Natural killer cell (primary cell): ENCODE measurements around the gene DAPK2. TPM values are rescaled to one million over a fixed set of nuclear protein-coding genes. Genes with fewer than 3 reads are reported as not detected.

Source experiments
- ATAC-seq, 3 donors: fragments of 150-1000 bp in 2 of 3; fragments of 200-7000 bp in 1 of 3; cut with Tn5 transposase; 1 replicate in 1 of 3; 2 replicates in 2 of 3; pipeline ENCODE4 v1.10.0; 2021; ENCODE audit warnings: mild to moderate bottlenecking in 2 of 3, moderate library complexity in 2 of 3
- DNase-seq, 2 donors: peaks; one replicate each; pipeline versions ENCODE4 v3.0.0 to v3.0.0-alpha.2; 2013 to 2021; ENCODE audit warnings: mixed read lengths in 1 of 2
- H3K27ac ChIP-seq: one replicate; pipeline ENCODE4 v1.5.1; 2013; ENCODE audit warnings: mild to moderate bottlenecking, low read length
- H3K27me3 ChIP-seq: one replicate; pipeline ENCODE4 v1.6.1; 2013; ENCODE audit warnings: low read length; ENCODE audit not compliant: control insufficient read depth, insufficient read depth
- H3K36me3 ChIP-seq: one replicate; pipeline ENCODE4 v1.6.1; 2013; ENCODE audit warnings: low read length; ENCODE audit not compliant: control insufficient read depth, insufficient read depth
- H3K4me1 ChIP-seq: one replicate; pipeline ENCODE4 v1.6.1; 2013; ENCODE audit warnings: low read length; ENCODE audit not compliant: control insufficient read depth, insufficient read depth
- H3K4me3 ChIP-seq: one replicate; pipeline ENCODE4 v1.5.1; 2013; ENCODE audit warnings: low read length
- H3K9me3 ChIP-seq: one replicate; pipeline ENCODE4 v1.6.1; 2013; ENCODE audit warnings: low read length; ENCODE audit not compliant: control insufficient read depth, insufficient read depth
- H3K27ac Mint-ChIP-seq, 2 donors: one replicate each; pipeline ENCODE4 v1.8.0; 2022; ENCODE audit warnings: mild to moderate bottlenecking in 2 of 2, mixed read lengths in 2 of 2, moderate library complexity in 1 of 2
- H3K27me3 Mint-ChIP-seq, 2 donors: one replicate each; pipeline ENCODE4 v1.8.0; 2022; ENCODE audit warnings: low read depth in 2 of 2, mixed read lengths in 2 of 2
- H3K36me3 Mint-ChIP-seq: one replicate; pipeline ENCODE4 v1.8.0; 2022; ENCODE audit warnings: mixed read lengths
- H3K4me1 Mint-ChIP-seq, 2 donors: one replicate each; pipeline ENCODE4 v1.8.0; 2022; ENCODE audit warnings: mixed read lengths in 2 of 2
- H3K4me3 Mint-ChIP-seq: one replicate; pipeline ENCODE4 v1.8.0; 2022; ENCODE audit warnings: mild to moderate bottlenecking, moderate library complexity, mixed read lengths
- H3K9me3 Mint-ChIP-seq, 2 donors: one replicate each; pipeline ENCODE4 v1.8.0; 2022; ENCODE audit warnings: mixed read lengths in 2 of 2
- WGBS: methylation state at CpG from one replicate; pipeline ENCODE4 v1.1.7; 2013; ENCODE audit warnings: missing lambda C conversion rate; ENCODE audit not compliant: insufficient coverage; 5-methylcytosine and 5-hydroxymethylcytosine counted together
- intact Hi-C: fragments of 100-400 bp; cut with micrococcal nuclease; formaldehyde crosslinking; loops from one replicate; pipeline ENCODE4 v1.14.2; 2022
- total RNA-seq, 4 donors: library from RNA; stranded (reverse); fragments of 120-200 nt in 1 of 4; gene quantifications; one replicate each; pipeline versions ENCODE4 v1.2.3 to v1.2.4, GENCODE V29; 2013 to 2022
- TF ChIP-seq, protein P1 (sequence below): fragments of 200-600 bp; IDR thresholded peaks from one replicate; pipeline ENCODE4 v1.8.0; 2022; ENCODE audit warnings: antibody characterized with exemption

Gene DAPK2
- total RNA-seq, 3 donors from 2014 or later (not counting 1 experiment from before 2014, with no cell fraction given): 3.7 to 25.3 (median 6.0) TPM

GRCh38 chr15:64017082-64017588 lies 29.1 kb downstream of the DAPK2 start:
- intact Hi-C loops: no loop called here
- 93% methylated on average over 5 of the region's 5 CpGs for WGBS
- no peaks in the 10 kb centered on the region for H3K36me3 ChIP-seq
- no peak for DNase-seq
- H3K4me1 Mint-ChIP-seq: peaks cover 9 to 11% of the 10 kb centered on the region in 2 donors
- no peaks in the 10 kb centered on the region for H3K36me3 Mint-ChIP-seq
- no peaks in the 10 kb centered on the region for H3K9me3 ChIP-seq
- H3K4me3 Mint-ChIP-seq: no peak overlapping the region
- TF ChIP-seq, protein P1, sequence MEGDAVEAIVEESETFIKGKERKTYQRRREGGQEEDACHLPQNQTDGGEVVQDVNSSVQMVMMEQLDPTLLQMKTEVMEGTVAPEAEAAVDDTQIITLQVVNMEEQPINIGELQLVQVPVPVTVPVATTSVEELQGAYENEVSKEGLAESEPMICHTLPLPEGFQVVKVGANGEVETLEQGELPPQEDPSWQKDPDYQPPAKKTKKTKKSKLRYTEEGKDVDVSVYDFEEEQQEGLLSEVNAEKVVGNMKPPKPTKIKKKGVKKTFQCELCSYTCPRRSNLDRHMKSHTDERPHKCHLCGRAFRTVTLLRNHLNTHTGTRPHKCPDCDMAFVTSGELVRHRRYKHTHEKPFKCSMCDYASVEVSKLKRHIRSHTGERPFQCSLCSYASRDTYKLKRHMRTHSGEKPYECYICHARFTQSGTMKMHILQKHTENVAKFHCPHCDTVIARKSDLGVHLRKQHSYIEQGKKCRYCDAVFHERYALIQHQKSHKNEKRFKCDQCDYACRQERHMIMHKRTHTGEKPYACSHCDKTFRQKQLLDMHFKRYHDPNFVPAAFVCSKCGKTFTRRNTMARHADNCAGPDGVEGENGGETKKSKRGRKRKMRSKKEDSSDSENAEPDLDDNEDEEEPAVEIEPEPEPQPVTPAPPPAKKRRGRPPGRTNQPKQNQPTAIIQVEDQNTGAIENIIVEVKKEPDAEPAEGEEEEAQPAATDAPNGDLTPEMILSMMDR: no peak
- H3K27me3 Mint-ChIP-seq: no peaks in the 10 kb centered on the region
- no peaks in the 10 kb centered on the region for H3K9me3 Mint-ChIP-seq
- H3K4me3 ChIP-seq: no peak overlapping the region
- no peaks in the 10 kb centered on the region for H3K4me1 ChIP-seq
- no peak overlapping the region for H3K27ac Mint-ChIP-seq
- no peak overlapping the region for H3K27ac ChIP-seq
- H3K27me3 ChIP-seq: no peaks in the 10 kb centered on the region
- no peak for ATAC-seq

DNA sequence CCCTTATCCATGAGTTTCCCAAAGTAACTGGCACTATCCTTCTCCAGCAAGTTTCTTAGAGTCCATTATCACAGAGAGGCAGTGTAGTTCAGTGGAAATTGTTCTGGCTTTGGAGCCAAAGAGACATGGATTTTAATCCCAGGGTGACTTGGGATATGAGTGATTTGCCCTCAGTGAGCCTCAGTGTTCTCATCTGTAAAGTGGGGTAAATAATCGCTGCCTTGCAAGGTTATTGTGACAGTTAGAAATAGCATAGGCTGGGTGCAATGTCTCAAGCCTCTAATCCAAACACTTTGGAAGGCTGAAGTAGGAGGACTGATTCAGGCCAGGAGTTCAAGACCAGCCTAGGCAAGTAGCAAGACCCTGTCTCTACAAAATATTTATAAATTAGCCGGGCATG lies 30.0 kb downstream of the DAPK2 start:
- Mint-ChIP-seq H3K4me1 (peaks cover 9 to 17% of the 10 kb centered on the region in 2 donors), H3K4me3 (no peak overlapping the region), H3K27me3 (no peaks in the 10 kb centered on the region), H3K27ac (no peak overlapping the region), H3K9me3 (no peaks in the 10 kb centered on the region), H3K36me3 (no peaks in the 10 kb centered on the region)
- H3K27ac ChIP-seq: no peak overlapping the region
- no peaks in the 10 kb centered on the region for H3K36me3 ChIP-seq
- intact Hi-C loops: no loop called here
- no peak for ATAC-seq
- TF ChIP-seq, protein P1: no peak
- DNase-seq: no peak
- 98% methylated on average over 2 of the region's 2 CpGs for WGBS
- H3K4me1 ChIP-seq: peaks cover 2% of the 10 kb centered on the region
- H3K4me3 ChIP-seq: no peak overlapping the region
- no peaks in the 10 kb centered on the region for H3K9me3 ChIP-seq
- no peaks in the 10 kb centered on the region for H3K27me3 ChIP-seq

GRCh38 chr15:64014995-64015394 lies 31.3 kb downstream of the DAPK2 start:
- ATAC-seq (no peak), DNase-seq (no peak)
- Histone ChIP-seq H3K4me3 (no peak overlapping the region), H3K27ac (no peak overlapping the region), H3K36me3 (no peaks in the 10 kb centered on the region), H3K9me3 (no peaks in the 10 kb centered on the region), H3K4me1 (peaks cover 15% of the 10 kb centered on the region), H3K27me3 (no peaks in the 10 kb centered on the region)
- no peaks in the 10 kb centered on the region for H3K9me3 Mint-ChIP-seq
- TF ChIP-seq, protein P1: no peak
- no peaks in the 10 kb centered on the region for H3K36me3 Mint-ChIP-seq
- H3K4me1 Mint-ChIP-seq: peaks cover 20 to 27% of the 10 kb centered on the region in 2 donors
- no peaks in the 10 kb centered on the region for H3K27me3 Mint-ChIP-seq
- H3K4me3 Mint-ChIP-seq: no peak overlapping the region
- WGBS: 94% methylated on average over 5 of the region's 5 CpGs
- intact Hi-C loops: loop anchor here (5.0 kb wide), 1 partner anchor 513 kb away; the partner anchor contains the start of gene USP3
- no peak overlapping the region for H3K27ac Mint-ChIP-seq
